Neuronal stem cell (in vitro differentiated cells): ENCODE data around the gene KLK6.

ENCODE experiments used
- DNase-seq: peaks from one replicate; pipeline ENCODE4 v3.0.0-alpha.2; 2013; ENCODE audit warnings: low spot score
- H2AFZ ChIP-seq: one replicate; pipeline ENCODE4 v1.6.1; 2013; ENCODE audit warnings: mild to moderate bottlenecking, low read length, inconsistent platforms
- H2AK5ac ChIP-seq: 2 replicates; pipeline ENCODE4 v1.6.1; 2013; ENCODE audit warnings: low read depth, mild to moderate bottlenecking, inconsistent platforms, low read length, moderate library complexity, mixed read lengths
- H2BK120ac ChIP-seq: 2 replicates; pipeline ENCODE4 v1.6.1; 2013; ENCODE audit warnings: low read depth, mild to moderate bottlenecking, inconsistent platforms, low read length, moderate library complexity, mixed read lengths
- H2BK12ac ChIP-seq: one replicate; pipeline ENCODE4 v1.6.1; 2013; ENCODE audit warnings: low read length, inconsistent platforms
- H2BK15ac ChIP-seq: 2 replicates; pipeline ENCODE4 v1.6.1; 2013; ENCODE audit warnings: mild to moderate bottlenecking, low read length, inconsistent platforms, mixed read lengths
- H2BK5ac ChIP-seq: one replicate; pipeline ENCODE4 v1.6.1; 2013; ENCODE audit warnings: inconsistent platforms, mild to moderate bottlenecking, low read length, moderate library complexity
- H3K14ac ChIP-seq: one replicate; pipeline ENCODE4 v1.6.1; 2013; ENCODE audit warnings: low read length, inconsistent platforms
- H3K18ac ChIP-seq: 2 replicates; pipeline ENCODE4 v1.6.1; 2013; ENCODE audit warnings: low read length, inconsistent platforms
- H3K23ac ChIP-seq: 2 replicates; pipeline ENCODE4 v1.6.1; 2013; ENCODE audit warnings: low read depth, mild to moderate bottlenecking, mixed read lengths, low read length, inconsistent platforms; ENCODE audit not compliant: poor library complexity
- H3K27ac ChIP-seq: replicated peaks from 3 replicates; pipeline ENCODE4 v1.5.1; 2013; ENCODE audit warnings: low read length, inconsistent platforms
- H3K27me3 ChIP-seq, 3 experiments: 2 replicates each; pipeline ENCODE4 v1.6.1; 2013; ENCODE audit warnings: low read length in 3 of 3, mild to moderate bottlenecking in 2 of 3, inconsistent platforms in 1 of 3, low read depth in 1 of 3, mixed read lengths in 1 of 3, moderate library complexity in 1 of 3; ENCODE audit not compliant: control insufficient read depth in 3 of 3, insufficient read depth in 3 of 3
- H3K36me3 ChIP-seq, 2 donors: replicated peaks in 1 of 2; 2 replicates each; pipeline ENCODE4 v1.6.1; 2013; ENCODE audit warnings: low read length in 2 of 2; ENCODE audit not compliant: control insufficient read depth in 2 of 2, insufficient read depth in 2 of 2
- H3K4ac ChIP-seq: 2 replicates; pipeline ENCODE4 v1.6.1; 2013; ENCODE audit warnings: inconsistent platforms, mild to moderate bottlenecking, low read length, moderate library complexity
- H3K4me1 ChIP-seq, 2 donors: 1 replicate in 1 of 2; 2 replicates in 1 of 2; pipeline ENCODE4 v1.6.1; 2013; ENCODE audit warnings: low read length in 2 of 2, low read depth in 1 of 2; ENCODE audit not compliant: control insufficient read depth in 2 of 2, insufficient read depth in 1 of 2
- H3K4me2 ChIP-seq: one replicate; pipeline ENCODE4 v1.6.1; 2013; ENCODE audit warnings: mild to moderate bottlenecking, low read length, inconsistent platforms; ENCODE audit not compliant: insufficient read depth, poor library complexity, severe bottlenecking
- H3K4me3 ChIP-seq, 2 donors: 2 replicates each; pipeline ENCODE4 v1.5.1; 2013; ENCODE audit warnings: low read length in 2 of 2, mild to moderate bottlenecking in 2 of 2, inconsistent platforms in 1 of 2, moderate library complexity in 1 of 2
- H3K79me1 ChIP-seq: one replicate; pipeline ENCODE4 v1.6.1; 2013; ENCODE audit warnings: low read depth, mild to moderate bottlenecking, inconsistent platforms, low read length, moderate library complexity
- H3K9ac ChIP-seq: one replicate; pipeline ENCODE4 v1.6.1; 2013; ENCODE audit warnings: mild to moderate bottlenecking, low read depth, low read length, inconsistent platforms; ENCODE audit not compliant: poor library complexity
- H3K9me3 ChIP-seq, 2 donors: replicated peaks in 1 of 2; 2 replicates each; pipeline versions ENCODE3 to v1.6.1; 2013; ENCODE audit warnings: low read length in 2 of 2, mild to moderate bottlenecking in 2 of 2, inconsistent platforms in 1 of 2, low read depth in 1 of 2, mixed read lengths in 1 of 2, moderate library complexity in 1 of 2; ENCODE audit not compliant: control insufficient read depth in 2 of 2, insufficient read depth in 1 of 2
- H4K8ac ChIP-seq: one replicate; pipeline ENCODE4 v1.6.1; 2013; ENCODE audit warnings: low read depth, mild to moderate bottlenecking, inconsistent platforms, low read length, moderate library complexity
- H4K91ac ChIP-seq: one replicate; pipeline ENCODE4 v1.6.1; 2013; ENCODE audit warnings: low read length, low read depth, mild to moderate bottlenecking, inconsistent platforms; ENCODE audit not compliant: poor library complexity
- WGBS, 2 donors: extraction: QIAGEN DNeasy Blood & Tissue Kit; methylation state at CpG; one replicate each; pipeline ENCODE4 v1.1.7; 2013; ENCODE audit warnings: missing lambda C conversion rate in 2 of 2, mixed read lengths in 1 of 2; ENCODE audit not compliant: insufficient read length in 2 of 2, insufficient replicate concordance in 1 of 2; ENCODE audit errors: extremely low coverage in 2 of 2; 5-methylcytosine and 5-hydroxymethylcytosine counted together

Gene KLK6

DNA sequence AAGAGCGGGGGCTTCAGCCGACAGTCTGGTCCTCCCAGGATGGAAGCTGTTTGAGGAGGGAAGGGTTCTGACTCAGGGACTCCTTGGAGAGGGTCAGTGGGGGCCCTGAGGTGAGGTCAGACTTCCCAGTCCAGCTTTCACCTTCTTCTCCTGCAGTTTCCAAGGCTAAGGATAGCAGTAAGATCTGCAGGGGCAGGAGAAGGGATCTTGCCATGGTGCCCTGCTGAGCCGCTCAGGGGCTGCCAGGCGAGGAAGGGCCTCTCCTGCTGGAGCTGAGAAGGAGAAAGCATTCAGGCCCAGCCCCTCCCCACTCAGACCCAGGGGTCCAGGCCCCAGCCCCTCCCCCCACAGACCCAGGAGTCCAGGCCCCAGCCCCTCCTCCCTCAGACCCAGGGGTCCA, 12.8 kb upstream of the KLK6 start:
- H2AFZ ChIP-seq: no peak overlapping the region
- WGBS, 2 donors: no CpG with 5 or more reads among the region's 4 CpGs

DNA sequence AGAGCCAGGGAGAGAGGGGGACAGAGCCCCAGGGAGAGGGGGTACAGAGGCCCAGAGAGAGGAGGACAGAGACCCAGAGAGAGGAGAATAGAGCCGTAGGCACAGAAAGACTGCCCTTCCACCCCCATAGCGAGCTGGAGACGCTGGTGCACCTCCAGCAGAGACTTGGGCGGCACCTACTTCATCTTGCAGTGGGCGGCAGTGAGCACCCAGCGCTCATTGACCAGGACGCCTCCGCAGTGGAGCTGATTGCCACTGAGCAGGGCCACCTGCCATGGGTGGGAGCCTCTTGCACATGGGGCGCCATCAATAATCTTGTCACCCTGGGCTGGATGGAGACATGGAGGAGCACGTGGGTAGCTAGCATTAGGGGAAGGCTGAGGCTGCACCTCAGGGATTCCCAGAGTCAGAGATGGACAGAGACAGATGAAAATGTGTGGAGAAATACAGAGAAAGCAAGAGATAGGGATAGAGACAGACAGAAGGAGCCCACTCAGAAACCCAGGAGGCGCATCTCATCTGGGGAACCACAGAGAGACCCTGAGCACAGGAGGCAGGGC, 12.3 kb upstream of the KLK6 start:
- H3K36me3 ChIP-seq: no peaks in the 10 kb centered on the region
- no peak overlapping the region for H3K4me3 ChIP-seq
- WGBS, 2 donors: no CpG with 5 or more reads among the region's 11 CpGs
- H4K8ac ChIP-seq: no peak overlapping the region
- no peak overlapping the region for H2AFZ ChIP-seq
- no peak overlapping the region for H2BK12ac ChIP-seq
- no peak overlapping the region for H3K18ac ChIP-seq
- peaks cover 0 to 14% (median 6%) of the 10 kb centered on the region in 3 experiments for H3K27me3 ChIP-seq
- H3K9me3 ChIP-seq: no peaks in the 10 kb centered on the region
- no peak overlapping the region for H2AK5ac ChIP-seq
- H3K23ac ChIP-seq: no peak overlapping the region
- H2BK15ac ChIP-seq: no peak overlapping the region
- H3K4ac ChIP-seq: no peak overlapping the region
- H3K79me1 ChIP-seq: no peaks in the 10 kb centered on the region
- H3K4me2 ChIP-seq: no peak overlapping the region
- H2BK5ac ChIP-seq: peak overlapping the region; percentile 83
- peaks cover 0 to 12% of the 10 kb centered on the region in 2 donors for H3K4me1 ChIP-seq
- no peak overlapping the region for H3K9ac ChIP-seq
- H2BK120ac ChIP-seq: no peak overlapping the region
- DNase-seq: no peak
- H4K91ac ChIP-seq: no peak overlapping the region
- H3K27ac ChIP-seq: no peak overlapping the region
- no peak overlapping the region for H3K14ac ChIP-seq

More for the DNA sequence above, 12.8 kb upstream of the KLK6 start:
- no peak for DNase-seq
- H3K4me3 ChIP-seq: no peak overlapping the region
- no peak overlapping the region for H2BK120ac ChIP-seq
- no peak overlapping the region for H3K14ac ChIP-seq
- peaks cover 0 to 14% (median 6%) of the 10 kb centered on the region in 3 experiments for H3K27me3 ChIP-seq
- H3K36me3 ChIP-seq: no peaks in the 10 kb centered on the region
- no peak overlapping the region for H3K23ac ChIP-seq
- peak overlapping the region; percentile 83 for H2BK5ac ChIP-seq
- H2BK15ac ChIP-seq: no peak overlapping the region
- H3K18ac ChIP-seq: peak overlapping the region; percentile 66
- no peak overlapping the region for H4K91ac ChIP-seq
- H3K4me1 ChIP-seq: peaks cover 0 to 12% of the 10 kb centered on the region in 2 donors
- no peak overlapping the region for H4K8ac ChIP-seq
- peak overlapping the region; percentile 36 for H2BK12ac ChIP-seq
- H3K4ac ChIP-seq: no peak overlapping the region
- H3K9ac ChIP-seq: no peak overlapping the region
- H3K79me1 ChIP-seq: no peaks in the 10 kb centered on the region
- no peaks in the 10 kb centered on the region for H3K9me3 ChIP-seq
- no peak overlapping the region for H3K27ac ChIP-seq
- no peak overlapping the region for H3K4me2 ChIP-seq
- peak overlapping the region; percentile 78 for H2AK5ac ChIP-seq

DNA sequence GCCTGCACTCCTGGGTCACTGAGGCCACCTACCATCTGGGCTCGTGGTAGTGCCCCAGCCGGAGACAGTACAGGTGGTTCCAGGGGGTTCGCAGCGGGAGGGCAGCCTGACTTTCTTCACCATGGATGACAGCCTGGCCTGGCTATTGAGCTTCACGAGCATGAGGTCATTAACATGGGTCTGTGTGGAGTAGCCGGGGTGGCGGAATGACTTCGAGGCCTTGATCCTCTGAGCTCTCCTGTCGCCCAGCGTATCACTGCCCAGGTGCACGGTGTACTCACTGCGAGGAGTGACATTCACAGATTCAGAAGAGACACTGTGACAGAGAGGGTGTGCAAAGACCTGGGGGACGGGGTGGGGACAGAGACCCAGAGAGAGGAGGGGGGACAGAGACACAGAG, 10.8 kb upstream of the KLK6 start:
- Histone ChIP-seq H3K79me1 (no peaks in the 10 kb centered on the region), H2BK5ac (no peak overlapping the region), H3K14ac (peak overlapping the region; percentile 25), H3K27ac (no peak overlapping the region), H3K9me3 (no peaks in the 10 kb centered on the region), H3K4me2 (no peak overlapping the region), H3K4ac (no peak overlapping the region), H3K36me3 (no peaks in the 10 kb centered on the region), H3K27me3 (peaks cover 0 to 14% (median 6%) of the 10 kb centered on the region in 3 experiments), H3K4me3 (no peak overlapping the region), H2AK5ac (no peak overlapping the region), H3K4me1 (peaks cover 0 to 12% of the 10 kb centered on the region in 2 donors), H2AFZ (no peak overlapping the region), H2BK12ac (no peak overlapping the region), H4K91ac (no peak overlapping the region), H2BK15ac (peak overlapping the region; percentile 27), H2BK120ac (no peak overlapping the region), H3K18ac (no peak overlapping the region), H3K23ac (peak overlapping the region; percentile 29), H3K9ac (no peak overlapping the region), H4K8ac (no peak overlapping the region)
- no CpG with 5 or more reads among the region's 13 CpGs for WGBS, 2 donors
- DNase-seq: no peak

DNA sequence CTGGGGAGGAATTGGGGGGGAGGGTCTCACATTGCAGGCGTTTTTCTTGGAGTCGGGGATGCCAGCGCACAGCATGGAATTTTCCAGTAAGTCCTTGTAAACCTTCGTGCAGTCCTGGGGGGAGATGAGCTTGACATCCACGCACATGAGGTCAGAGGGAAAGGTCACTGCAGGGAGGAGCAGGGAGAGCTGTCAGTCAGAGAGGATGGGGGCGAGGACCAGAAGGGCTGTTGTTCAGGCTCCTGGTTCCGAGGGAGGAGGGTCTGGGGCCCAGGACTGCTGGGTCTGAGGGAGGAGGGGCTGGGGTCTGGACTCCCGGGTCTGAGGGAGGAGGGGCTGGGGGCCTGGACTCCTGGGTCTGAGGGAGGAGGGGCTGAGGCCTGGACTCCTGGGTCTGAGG, 10.4 kb upstream of the KLK6 start:
- H3K4me3 ChIP-seq: no peak overlapping the region
- no peak overlapping the region for H2BK5ac ChIP-seq
- no peak overlapping the region for H3K23ac ChIP-seq
- no peaks in the 10 kb centered on the region for H3K36me3 ChIP-seq
- no peak overlapping the region for H2BK120ac ChIP-seq
- H2AK5ac ChIP-seq: no peak overlapping the region
- H2BK12ac ChIP-seq: no peak overlapping the region
- no peak overlapping the region for H4K8ac ChIP-seq
- H3K14ac ChIP-seq: peak overlapping the region; percentile 44
- no peak overlapping the region for H3K4ac ChIP-seq
- H2BK15ac ChIP-seq: peak overlapping the region; percentile 27
- no peak overlapping the region for H4K91ac ChIP-seq
- H3K79me1 ChIP-seq: no peaks in the 10 kb centered on the region
- no peak overlapping the region for H3K9ac ChIP-seq
- peaks cover 0 to 12% of the 10 kb centered on the region in 2 donors for H3K4me1 ChIP-seq
- DNase-seq: no peak
- no peak overlapping the region for H3K27ac ChIP-seq
- H3K9me3 ChIP-seq: no peaks in the 10 kb centered on the region
- WGBS, 2 donors: no CpG with 5 or more reads among the region's 8 CpGs
- no peak overlapping the region for H3K4me2 ChIP-seq
- H3K27me3 ChIP-seq: peaks cover 0 to 14% (median 6%) of the 10 kb centered on the region in 3 experiments
- H2AFZ ChIP-seq: no peak overlapping the region
- H3K18ac ChIP-seq: no peak overlapping the region
